Measurements from ENCODE around the gene ARHGAP20.

Gene ARHGAP20

GRCh38 chr11:110730773-110731172 is 18.5 kb upstream of the ARHGAP20 start:
- Histone ChIP-seq H3K27ac (ENCODE audit: low read length) (no peak overlapping the region), H3K79me2 (ENCODE audit: low read length) (no peaks in the 10 kb centered on the region), H3K9ac (ENCODE audit: low read length) (no peak overlapping the region), H3K36me3 (replicated peaks; ENCODE audit: low read depth, low read length) (no peaks in the 10 kb centered on the region), H3K9me3 (ENCODE audit: insufficient read depth, low read length) (no peaks in the 10 kb centered on the region), H4K20me1 (ENCODE audit: insufficient read depth, low read length) (no peaks in the 10 kb centered on the region), H2AFZ (ENCODE audit: low read depth, low read length) (no peak overlapping the region), H3K27me3 (ENCODE audit: low read depth, low read length) (peaks cover 24% of the 10 kb centered on the region), H3K4me1 (ENCODE audit: low read length) (no peaks in the 10 kb centered on the region), H3K4me3 (ENCODE audit: low read length) (no peak overlapping the region), H3K4me2 (ENCODE audit: low read length) (no peak overlapping the region)
- TF ChIP-seq EZH2phosphoT487 (IDR thresholded peaks at IDR 0.05; ENCODE audit: low read depth), result no peak

GRCh38 chr11:110728883-110729282 is 16.6 kb upstream of the ARHGAP20 start:
- no peaks in the 10 kb centered on the region for H4K20me1 ChIP-seq (ENCODE audit: insufficient read depth, low read length)
- H3K4me1 ChIP-seq (ENCODE audit: low read length), result no peaks in the 10 kb centered on the region
- H3K4me2 ChIP-seq (ENCODE audit: low read length), result no peak overlapping the region
- no peak overlapping the region for H2AFZ ChIP-seq (ENCODE audit: low read depth, low read length)
- H3K36me3 ChIP-seq (replicated peaks; ENCODE audit: low read depth, low read length), result no peaks in the 10 kb centered on the region
- H3K79me2 ChIP-seq (ENCODE audit: low read length), result no peaks in the 10 kb centered on the region
- no peak overlapping the region for H3K9ac ChIP-seq (ENCODE audit: low read length)
- no peak for TF ChIP-seq EZH2phosphoT487 (IDR thresholded peaks at IDR 0.05; ENCODE audit: low read depth)
- no peak for TF ChIP-seq CTCF (IDR thresholded peaks at IDR 0.05; ENCODE audit: low read depth, low read length)
- no peak overlapping the region for H3K4me3 ChIP-seq (ENCODE audit: low read length)
- no peak overlapping the region for H3K27ac ChIP-seq (ENCODE audit: low read length)
- H3K27me3 ChIP-seq (ENCODE audit: low read depth, low read length), result peaks cover 10% of the 10 kb centered on the region; the same call in 1 of the 2 replicates
- H3K9me3 ChIP-seq (ENCODE audit: insufficient read depth, low read length), result no peaks in the 10 kb centered on the region

GRCh38 chr11:110728476-110728875 is 16.2 kb upstream of the ARHGAP20 start:
- H3K27ac ChIP-seq (ENCODE audit: low read length), result no peak overlapping the region
- H3K4me1 ChIP-seq (ENCODE audit: low read length), result no peaks in the 10 kb centered on the region
- H3K27me3 ChIP-seq (ENCODE audit: low read depth, low read length), result peaks cover 6% of the 10 kb centered on the region; the same call in 1 of the 2 replicates
- H3K4me2 ChIP-seq (ENCODE audit: low read length), result no peak overlapping the region
- H3K36me3 ChIP-seq (replicated peaks; ENCODE audit: low read depth, low read length), result no peaks in the 10 kb centered on the region
- TF ChIP-seq CTCF (IDR thresholded peaks at IDR 0.05; ENCODE audit: low read depth, low read length) (no peak), EZH2phosphoT487 (IDR thresholded peaks at IDR 0.05; ENCODE audit: low read depth) (no peak)
- no peaks in the 10 kb centered on the region for H3K9me3 ChIP-seq (ENCODE audit: insufficient read depth, low read length)
- H2AFZ ChIP-seq (ENCODE audit: low read depth, low read length), result no peak overlapping the region
- no peak overlapping the region for H3K4me3 ChIP-seq (ENCODE audit: low read length)
- no peaks in the 10 kb centered on the region for H4K20me1 ChIP-seq (ENCODE audit: insufficient read depth, low read length)
- H3K79me2 ChIP-seq (ENCODE audit: low read length), result no peaks in the 10 kb centered on the region
- H3K9ac ChIP-seq (ENCODE audit: low read length), result no peak overlapping the region

- no peak overlapping the region for H3K9ac ChIP-seq (ENCODE audit: low read length)
- TF ChIP-seq EZH2phosphoT487 (IDR thresholded peaks at IDR 0.05; ENCODE audit: low read depth) (no peak), CTCF (IDR thresholded peaks at IDR 0.05; ENCODE audit: low read depth, low read length) (no peak)
- no peaks in the 10 kb centered on the region for H3K9me3 ChIP-seq (ENCODE audit: insufficient read depth, low read length)
- H2AFZ ChIP-seq (ENCODE audit: low read depth, low read length), result no peak overlapping the region
- no peaks in the 10 kb centered on the region for H3K36me3 ChIP-seq (replicated peaks; ENCODE audit: low read depth, low read length)
- peaks cover 4% of the 10 kb centered on the region; the same call in 1 of the 2 replicates for H3K27me3 ChIP-seq (ENCODE audit: low read depth, low read length)
- H3K79me2 ChIP-seq (ENCODE audit: low read length), result no peaks in the 10 kb centered on the region
- H3K4me1 ChIP-seq (ENCODE audit: low read length), result no peaks in the 10 kb centered on the region
- no peak overlapping the region for H3K27ac ChIP-seq (ENCODE audit: low read length)
- no peak overlapping the region for H3K4me3 ChIP-seq (ENCODE audit: low read length)
- no peak overlapping the region for H3K4me2 ChIP-seq (ENCODE audit: low read length)
- no peaks in the 10 kb centered on the region for H4K20me1 ChIP-seq (ENCODE audit: insufficient read depth, low read length)
Measured at GRCh38 chr11:110724358-110724757, 12.1 kb upstream of the ARHGAP20 start.
